RPMI7951 (cell line): ENCODE data around the gene FHL1. TPM values are rescaled to one million over a fixed set of nuclear protein-coding genes. Genes with fewer than 3 reads are reported as not detected.
"Not testable (repeated sequence)": the region's sequence is repeated elsewhere in the genome, so short reads cannot be mapped to it uniquely, and the experiment has no call there.

Experiments
- DNase-seq: peaks from one replicate; pipeline ENCODE4 v3.0.0-alpha.2; 2012; ENCODE audit warnings: low read depth
- total RNA-seq: library from RNA; depleted of rRNA; stranded (reverse); fragments of >200 nt; shearing (Covaris generic); gene quantifications from 2 replicates; pipeline ENCODE4 v1.2.3, GENCODE V29; 2014; rRNA removed

The FHL1 gene
- 55.9 and 69.2 TPM in 2 replicates for total RNA-seq

DNA sequence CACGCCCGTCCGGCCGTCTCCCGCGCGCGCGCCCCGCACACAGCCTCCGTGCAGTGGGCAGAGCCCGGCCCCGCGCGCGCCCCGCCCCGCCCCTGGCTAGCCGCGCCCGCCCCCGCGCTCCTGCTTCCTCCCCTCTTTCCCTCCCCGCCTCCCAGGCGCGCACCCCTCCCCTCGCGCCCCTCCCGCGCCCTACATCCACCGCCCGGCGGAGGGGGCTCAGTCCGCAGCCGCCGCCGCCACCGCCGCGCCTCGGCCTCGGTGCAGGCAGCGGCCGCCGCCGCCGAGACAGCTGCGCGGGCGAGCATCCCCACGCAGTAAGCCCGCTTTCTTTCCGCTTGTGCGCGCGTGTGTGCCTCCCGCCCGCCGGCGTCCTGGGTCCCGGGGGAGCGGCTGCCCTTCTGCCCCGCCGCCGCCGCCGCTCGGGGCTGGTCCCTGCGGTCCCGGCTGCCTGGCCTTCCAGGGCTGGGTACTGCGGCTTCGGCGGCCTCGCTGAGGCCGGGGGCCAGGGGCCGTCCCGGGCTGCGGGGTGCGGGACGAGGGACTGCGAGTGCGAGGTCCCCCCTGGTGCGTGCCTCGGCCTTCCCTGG is at the start of gene FHL1:
Gene FHL1, plus strand, starts transcription at position 219 of the 587 bp plus-strand sequence.
- peak; percentile 52 for DNase-seq

DNA sequence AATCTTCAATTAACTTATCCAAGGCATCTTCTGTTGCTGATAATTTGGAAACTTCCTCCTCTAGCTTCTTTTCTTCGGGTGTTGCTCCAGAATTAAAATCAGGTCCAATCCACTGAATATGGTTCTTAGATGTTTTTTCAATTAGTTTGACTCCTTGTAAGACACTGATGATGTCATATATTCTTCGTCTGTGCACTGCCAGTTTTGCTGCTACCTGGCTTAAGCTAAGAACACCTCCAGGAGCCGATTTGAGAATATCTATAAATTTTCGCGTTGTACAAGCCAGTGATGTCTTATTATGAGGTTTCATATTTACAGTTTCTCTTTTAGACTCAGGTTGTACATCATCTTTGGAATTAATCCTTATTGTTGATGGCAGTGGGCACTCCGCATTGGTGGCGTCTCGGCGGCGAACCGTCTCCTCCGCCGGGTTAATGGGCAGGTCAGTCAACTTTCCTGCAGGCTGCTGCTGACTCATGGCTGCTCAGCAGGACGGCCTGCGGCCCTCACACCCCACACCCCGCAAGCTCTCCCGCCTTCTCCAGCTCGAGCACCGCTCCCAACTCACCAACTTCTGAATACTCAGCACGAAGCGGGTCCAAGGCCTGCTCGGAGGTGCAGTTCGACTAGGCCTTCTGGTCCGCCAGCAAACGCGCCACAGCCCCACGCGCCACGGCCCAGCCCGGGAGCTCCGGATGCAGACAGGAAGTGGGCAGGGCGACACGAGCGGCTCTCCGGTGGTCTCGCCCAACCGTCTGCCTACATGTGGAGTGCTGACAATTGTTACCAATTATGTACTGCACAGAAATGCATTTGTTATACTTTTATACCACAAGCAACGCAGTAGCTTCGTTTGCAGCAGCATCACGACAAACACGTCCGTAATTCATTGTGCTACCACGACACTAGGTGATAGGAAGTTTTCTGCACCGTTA is 49.2 kb upstream of the FHL1 start:
- DNase-seq: no peak

DNA sequence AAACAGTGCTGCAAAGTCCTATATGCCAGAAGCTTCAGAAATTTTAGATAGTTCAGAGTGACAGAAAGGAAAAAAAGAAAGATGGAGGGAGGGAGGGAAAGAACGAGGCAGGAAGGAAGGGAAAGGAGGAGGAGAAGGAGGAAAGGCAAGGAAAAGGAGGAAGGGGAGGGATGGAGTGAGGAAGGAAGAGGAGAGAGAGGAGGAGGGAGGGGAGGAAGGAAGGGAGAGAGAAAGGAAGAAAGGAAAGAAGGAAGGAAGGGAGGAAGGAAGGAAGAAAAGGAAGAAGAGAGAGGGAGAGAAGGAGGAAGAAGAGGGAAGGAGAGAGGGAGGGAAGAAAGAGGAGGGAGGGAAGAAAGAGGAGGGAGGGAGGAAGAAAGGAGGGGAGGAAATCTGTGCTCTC is 42.4 kb upstream of the FHL1 start:
- no peak for DNase-seq

DNA sequence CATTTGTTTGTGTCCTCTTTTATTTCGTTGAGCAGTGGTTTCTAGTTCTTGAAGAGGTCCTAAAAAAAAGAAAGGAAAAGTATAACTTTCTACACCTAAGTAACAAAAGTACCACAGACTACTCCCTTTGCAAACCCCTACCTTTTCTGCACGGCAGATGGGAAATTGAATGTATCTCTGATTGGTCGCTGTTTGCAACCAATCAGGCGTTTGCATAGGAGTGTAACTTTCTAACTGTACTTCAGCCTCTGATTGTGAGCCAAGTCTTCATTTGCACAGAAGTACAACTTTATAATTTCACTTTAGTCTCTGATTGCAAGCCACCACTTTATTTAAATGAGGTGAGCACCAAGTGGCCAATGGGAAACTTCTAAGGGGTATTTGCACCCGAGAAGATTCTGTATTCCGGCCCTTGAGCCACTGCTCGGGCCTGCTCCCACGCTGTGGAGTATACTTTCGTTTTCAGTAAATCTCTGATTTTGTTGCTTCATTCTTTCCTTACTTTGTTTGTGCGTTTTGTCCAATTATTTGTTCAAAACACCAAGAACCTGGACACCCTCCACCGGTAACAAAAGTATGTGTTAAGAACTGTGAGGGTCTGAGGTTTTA is 40.3 kb upstream of the FHL1 start:
- DNase-seq: peak; percentile 38

DNA sequence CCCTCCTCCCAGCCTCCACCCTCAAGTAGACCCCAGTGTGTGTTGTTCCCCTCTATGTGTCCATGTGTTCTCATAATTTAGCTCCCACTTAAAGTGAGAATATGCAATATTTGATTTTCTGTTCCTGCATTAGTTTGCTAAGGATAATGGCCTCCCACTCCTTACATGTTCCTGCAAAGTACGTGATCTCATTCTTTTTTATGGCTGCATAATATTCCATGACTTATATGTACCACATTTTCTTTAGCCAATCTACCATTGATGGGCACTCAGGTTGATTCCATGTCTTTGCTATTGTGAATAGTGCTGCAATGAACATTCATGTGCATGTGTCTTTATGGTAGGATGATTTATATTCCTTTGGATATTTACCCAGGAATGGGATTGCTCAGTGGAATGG is 38.4 kb upstream of the FHL1 start:
- not testable (repeated sequence) for DNase-seq

DNA sequence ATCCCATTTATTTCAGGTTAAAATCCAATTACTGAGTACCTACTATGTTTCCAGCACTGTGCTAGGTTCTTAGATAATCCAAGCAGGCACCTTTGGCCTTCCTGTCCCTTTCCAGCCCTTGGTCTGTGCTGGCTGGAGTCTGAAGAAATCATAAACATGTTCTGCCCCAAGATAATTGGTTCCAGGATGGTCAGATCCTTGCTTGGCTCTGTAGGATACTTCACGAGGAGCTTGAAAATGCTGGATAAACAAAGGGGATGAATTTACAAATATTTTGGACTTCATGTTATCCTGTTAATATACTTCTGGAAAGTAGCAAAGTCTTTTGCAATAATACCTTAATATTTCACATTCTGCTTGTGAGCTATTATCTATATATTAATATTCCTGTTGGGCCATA is 35.0 kb upstream of the FHL1 start:
- DNase-seq: no peak

DNA sequence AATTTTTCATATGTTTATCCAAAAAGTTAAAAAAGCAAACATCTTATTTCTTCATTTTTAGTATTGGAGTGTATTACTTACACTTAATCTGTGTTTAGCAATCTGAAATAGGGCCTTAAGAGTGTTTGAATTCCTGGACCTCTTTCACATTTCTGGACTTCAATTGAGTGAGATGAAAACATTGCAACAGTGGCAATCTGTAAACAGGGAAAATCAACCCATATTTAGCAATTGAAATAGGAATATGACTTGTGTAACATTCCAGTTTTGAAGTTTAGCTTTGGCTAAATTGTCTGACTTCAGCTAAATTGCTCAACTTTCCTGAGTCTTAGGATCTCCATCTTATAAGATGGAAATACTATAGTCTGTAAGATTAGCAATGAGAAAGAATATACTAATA is 34.6 kb upstream of the FHL1 start:
- no peak for DNase-seq

DNA sequence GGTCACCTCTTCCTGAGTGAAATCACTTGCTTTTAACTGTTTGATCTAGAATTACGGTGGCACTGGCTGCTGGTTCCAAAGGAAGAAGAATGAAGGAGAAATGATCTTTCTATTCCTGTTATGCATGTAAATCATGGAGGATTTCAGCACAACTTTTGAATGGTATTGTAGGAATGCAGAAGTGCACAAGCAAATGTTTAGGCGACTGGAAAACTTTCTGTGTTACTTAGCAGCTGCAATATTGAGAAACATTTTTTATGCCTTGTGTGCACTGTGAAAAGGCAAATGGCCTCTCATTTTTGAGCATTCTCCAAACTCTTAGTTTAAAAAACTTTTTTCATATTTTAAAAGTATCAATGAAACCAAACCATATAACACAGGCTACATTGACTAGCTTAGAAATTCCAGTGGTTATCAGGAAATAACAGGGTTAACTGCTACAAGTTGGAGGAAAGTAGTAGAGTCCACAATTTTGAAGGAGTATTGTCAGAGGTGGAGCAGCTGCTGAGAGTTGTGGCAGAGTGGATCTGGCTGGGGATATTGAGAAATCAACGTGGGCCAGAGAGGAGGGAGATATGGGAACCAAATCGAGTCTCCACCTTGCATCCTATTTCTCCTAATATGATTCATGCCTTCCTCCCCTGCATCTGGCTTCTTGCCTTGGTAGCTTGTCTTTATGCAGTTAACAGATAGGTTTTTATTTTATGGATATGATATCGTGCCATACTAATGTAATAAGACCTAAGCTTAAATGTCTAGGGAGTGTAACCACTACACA is 32.0 kb upstream of the FHL1 start:
- no peak for DNase-seq

DNA sequence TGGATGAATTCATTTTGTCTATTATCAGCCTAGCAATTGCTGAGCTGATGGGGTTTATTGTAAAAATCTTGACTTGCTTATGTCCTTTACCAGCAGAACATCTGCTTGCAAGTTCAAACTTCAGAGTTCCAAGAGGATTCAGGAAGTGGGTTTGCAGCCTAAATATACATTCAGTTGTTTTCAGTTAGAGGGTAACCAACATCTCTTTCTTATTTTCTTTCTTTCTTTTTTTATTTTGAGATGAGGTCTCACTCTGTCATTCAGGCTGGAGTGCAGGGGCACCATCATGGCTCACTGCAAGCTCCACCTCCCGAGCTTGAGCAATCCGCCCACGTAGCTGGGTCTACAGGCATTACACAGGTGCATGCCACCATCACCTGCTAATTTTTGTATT is 31.4 kb upstream of the FHL1 start:
- DNase-seq: no peak

DNA sequence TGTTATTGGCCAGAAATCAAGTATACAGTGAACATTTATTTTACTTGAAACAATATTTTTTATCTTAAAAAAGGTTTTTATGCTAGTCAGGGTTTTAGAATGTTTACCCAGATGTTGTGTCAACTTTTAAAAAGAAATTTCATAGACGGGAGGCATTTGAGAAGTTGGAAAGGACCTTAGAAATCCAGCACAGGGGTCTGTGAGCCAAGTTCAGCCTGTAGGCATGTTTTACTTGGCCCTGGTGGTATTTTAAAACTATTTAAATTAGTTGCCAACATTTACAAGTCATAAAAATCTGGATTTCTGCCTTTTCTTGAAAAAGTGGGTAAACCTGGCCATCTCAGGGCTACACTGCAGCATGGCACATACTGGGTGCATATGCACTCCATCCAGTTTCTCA is 25.5 kb upstream of the FHL1 start:
- no peak for DNase-seq

DNA sequence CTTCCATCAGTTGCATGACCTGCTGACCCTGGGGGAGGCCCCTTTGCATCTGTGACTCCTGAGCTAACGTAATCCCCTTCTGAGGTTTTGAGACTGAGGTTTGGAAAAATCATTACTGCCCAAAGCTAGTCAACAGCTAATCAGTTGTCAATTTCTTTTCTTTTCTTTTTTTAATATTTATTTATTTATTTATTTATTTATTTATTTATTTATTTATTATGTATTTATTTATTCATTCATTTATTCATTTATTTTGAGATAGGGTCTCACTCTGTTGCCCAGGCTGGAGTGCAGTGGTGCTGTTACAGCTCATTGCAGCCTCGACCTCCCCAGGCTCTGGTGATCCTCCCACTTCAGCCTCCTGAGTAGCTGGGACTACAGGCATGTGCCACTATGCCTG is 25.1 kb upstream of the FHL1 start:
- DNase-seq: no peak

DNA sequence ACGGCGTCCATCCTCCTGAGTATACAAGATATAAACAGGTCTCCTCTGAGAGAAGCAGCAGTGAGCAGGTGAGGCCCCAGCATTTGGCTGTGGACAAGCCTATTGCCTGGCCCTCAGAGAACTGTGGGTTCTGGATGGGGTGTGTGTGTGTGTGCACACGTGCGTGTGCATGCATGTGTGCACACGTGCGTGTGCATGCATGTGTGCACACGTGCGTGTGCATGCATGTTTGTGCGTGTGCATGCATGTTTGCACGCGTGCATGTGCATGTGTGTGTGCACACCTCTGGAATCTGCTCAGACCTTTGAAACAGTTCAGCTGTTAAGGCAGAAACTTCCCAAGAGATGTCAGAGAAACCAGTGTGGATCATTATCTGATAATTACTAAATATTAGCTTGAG is 22.2 kb upstream of the FHL1 start:
- DNase-seq: no peak

DNA sequence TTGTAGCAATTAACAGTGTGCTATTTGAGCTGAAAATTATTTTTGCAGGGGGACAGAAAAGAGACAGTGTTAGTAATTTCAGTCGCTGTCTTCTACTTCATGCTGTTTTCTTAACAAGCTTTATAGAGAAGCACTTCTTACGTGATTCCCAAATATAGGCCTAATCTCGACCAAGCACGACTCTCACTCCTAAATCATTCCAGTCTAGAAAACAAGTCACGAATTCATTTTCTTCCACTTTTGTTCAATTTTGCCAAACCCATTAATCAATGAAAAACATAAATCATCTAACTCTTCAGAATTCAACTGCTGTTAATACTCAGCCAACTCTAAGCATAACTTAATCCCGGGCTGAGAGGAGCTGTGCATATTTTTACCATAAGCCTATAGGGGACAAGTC is 21.0 kb upstream of the FHL1 start:
- DNase-seq: no peak

DNA sequence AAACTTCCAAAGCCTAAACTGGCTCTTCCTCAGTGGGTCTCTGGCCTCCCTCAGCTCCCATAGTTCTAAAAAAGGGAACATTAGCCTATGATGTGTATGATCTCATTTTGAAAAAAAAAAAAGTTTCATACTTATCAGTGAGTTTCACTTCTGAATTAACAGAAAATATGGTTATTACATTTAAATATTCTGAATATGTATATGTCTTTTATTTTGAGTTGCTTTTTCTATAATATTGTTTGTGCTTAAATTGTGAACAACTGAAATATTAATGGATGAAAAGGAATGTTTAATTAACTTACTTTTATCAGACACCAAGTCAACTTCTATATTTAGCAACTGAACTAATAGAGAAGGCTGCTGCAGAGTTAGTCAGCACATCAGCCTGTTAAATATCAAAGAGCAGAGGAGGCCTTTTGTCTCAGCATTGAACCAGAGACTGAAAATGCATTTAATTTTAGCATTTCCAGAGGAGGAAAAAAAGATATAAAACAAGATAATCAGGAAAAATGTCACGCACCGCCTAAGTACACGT is 20.4 kb upstream of the FHL1 start:
- DNase-seq: no peak

DNA sequence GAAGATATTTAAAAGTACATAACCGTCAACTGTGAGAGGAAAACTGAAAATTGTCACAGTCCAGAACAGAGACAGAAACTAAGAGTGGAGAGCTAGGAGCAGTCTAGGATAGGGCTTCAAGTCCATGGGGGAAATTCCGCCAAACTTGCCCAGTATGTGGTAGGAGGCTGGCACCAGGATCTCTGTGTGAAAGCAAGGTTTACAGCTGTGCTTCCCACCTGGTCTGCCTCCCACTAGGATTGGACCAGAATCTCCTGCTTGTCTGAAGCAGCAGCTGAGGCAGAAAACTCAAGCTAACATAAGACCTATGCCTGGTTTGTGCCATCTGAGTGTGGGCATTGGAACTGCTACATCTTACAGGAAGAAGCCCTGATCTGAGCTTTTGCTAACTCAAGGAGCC is 18.6 kb upstream of the FHL1 start:
- no peak for DNase-seq

DNA sequence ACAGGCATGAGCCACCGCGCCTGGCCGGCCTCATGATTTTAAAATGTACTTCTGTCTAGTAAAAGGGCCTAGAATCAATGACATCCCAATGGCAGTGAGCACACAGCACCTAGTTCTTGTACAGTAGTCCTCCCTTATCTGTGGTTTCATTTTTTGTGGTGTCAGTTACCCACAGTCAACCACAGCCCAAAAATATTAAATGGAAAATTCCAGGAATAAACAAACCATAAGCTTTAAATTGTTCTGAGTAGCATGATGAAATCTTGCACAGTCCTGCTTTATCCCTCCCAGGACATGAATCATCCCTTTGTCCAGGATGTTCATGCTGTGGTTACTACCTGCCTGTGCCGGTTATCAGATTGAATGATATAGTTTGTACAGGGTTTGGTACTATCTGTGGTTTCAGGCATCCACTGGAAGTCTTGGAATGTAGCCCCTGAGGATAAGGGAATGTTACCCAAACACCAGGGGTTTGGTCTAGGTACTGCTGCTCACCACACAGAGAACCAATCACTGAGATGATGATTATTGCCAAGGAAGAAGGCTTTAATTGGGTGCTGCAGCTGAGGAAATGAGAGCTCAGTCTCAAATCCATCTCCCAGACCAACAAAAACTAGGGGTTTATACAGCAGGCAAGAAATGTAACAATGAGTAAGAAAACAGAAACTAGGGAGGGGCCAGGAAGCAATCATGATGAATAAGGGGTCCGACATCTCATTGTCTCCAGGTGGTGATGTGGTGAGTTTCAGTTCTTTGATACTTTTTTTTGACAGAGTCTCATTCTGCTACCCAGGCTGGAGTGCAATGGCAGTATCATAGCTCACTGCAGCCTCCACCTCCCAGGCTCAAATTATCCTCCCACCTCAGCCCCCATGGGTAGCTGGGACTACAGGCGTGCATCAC is 16.2 kb upstream of the FHL1 start:
- DNase-seq: peak; percentile 95

DNA sequence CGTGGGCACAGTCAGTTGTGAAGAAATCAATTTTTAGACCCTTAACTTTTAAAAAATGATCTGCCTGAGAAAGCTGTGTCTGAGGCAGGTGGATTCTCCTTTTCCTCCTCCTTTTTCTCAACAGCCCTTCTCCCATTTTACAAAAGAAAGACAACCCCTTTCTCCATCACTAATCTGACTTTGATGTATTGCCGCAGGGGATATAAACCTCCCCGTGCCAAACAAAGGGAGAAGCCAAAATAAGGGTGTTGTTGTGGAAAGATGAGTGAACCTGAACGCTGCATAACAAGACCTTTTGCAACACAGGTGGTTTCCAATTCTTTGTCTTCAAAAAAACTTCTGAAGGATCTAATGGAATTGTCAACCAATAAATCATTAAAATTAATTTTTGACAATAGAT is 8.4 kb upstream of the FHL1 start:
- DNase-seq: no peak

DNA sequence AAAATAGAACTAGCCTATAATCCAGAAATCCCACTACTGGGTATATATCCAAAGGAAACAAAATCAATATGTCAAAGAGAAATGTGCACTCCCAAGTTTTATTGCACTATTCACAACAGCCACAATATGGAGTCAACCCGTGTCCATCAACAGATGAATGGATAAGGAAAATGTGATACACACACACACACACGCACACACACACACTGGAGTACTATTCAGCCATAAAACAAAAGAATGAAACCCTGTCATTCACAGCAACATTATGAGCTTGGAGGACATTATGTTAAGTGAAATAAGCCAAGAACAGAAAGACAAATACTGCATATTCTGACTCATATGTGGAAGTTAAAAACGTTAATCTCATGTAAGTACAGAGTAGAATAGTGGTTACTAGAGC is 5.8 kb upstream of the FHL1 start:
- no peak for DNase-seq

DNA sequence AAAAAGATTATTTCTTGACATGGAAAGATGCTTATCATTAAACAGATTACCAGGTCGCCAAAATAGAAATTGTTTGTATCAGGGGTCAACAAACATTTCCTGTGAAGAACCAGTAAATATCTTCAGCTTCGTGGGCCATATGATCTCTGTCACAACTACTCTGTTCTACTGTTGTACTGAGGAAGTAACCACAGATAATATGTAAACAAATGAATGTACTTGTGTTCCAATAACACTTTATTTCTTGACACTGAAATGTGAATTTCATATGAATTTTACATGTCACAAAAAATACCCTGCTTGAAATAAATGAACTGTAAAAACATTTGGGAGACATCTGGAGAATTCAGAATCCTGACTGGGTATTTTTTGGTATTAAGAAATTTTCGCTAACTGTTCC is 4.7 kb upstream of the FHL1 start:
- DNase-seq: no peak

DNA sequence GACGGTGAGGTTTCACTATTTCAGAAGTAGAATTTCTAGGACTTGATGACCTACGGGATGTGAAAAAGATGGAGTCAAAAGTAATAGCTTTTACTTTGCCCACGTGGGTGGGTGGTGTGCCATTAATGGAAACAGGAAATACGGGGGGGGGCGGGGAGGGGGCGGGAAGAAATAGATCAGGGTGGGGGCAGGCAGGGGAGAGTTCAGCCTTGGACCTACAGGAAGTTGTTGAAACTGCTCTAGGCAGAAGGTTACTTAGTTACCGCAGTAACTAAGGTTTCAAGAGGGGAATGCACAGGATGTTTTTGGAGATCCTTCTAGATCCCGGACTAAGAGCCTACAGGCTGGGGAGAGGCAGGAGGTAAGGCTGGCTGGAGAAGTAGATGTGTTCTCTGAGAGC is 3.6 kb upstream of the FHL1 start:
- peak; percentile 49 for DNase-seq
